Brain pericyte (primary cell): ENCODE data around the gene SHANK3.

Source experiments
- DNase-seq: peaks from one replicate; pipeline ENCODE4 v3.0.0-alpha.2; 2012; ENCODE audit warnings: low read depth, low spot score

Gene SHANK3

GRCh38 chr22:50678218-50678650, 5.6 kb downstream of the SHANK3 start:
- DNase-seq = no peak

- no peak for DNase-seq
These were observed 6.3 kb downstream of the SHANK3 start for GRCh38 chr22:50678651-50679521.

- no peak for DNase-seq
These were observed 10.7 kb downstream of the SHANK3 start for GRCh38 chr22:50683086-50683993.

GRCh38 chr22:50683994-50684371, 11.4 kb downstream of the SHANK3 start:
- DNase-seq = no peak

GRCh38 chr22:50684501-50684900, 11.9 kb downstream of the SHANK3 start:
- no peak for DNase-seq

GRCh38 chr22:50684986-50685385, 12.4 kb downstream of the SHANK3 start:
- DNase-seq = peak; percentile 84

- no peak for DNase-seq
These were observed 14.2 kb downstream of the SHANK3 start for GRCh38 chr22:50686794-50687193.

GRCh38 chr22:50687829-50688228, 15.2 kb downstream of the SHANK3 start:
- no peak for DNase-seq

GRCh38 chr22:50688448-50688847, 15.8 kb downstream of the SHANK3 start:
- DNase-seq = no peak

GRCh38 chr22:50691521-50691920, 18.9 kb downstream of the SHANK3 start:
- DNase-seq = no peak

- no peak for DNase-seq
These were observed 20.8 kb downstream of the SHANK3 start for GRCh38 chr22:50693462-50693861.

GRCh38 chr22:50694099-50694605, 21.5 kb downstream of the SHANK3 start:
- DNase-seq = no peak

- DNase-seq = no peak
These were observed 22.3 kb downstream of the SHANK3 start for GRCh38 chr22:50694766-50695420.

- no peak for DNase-seq
These were observed 23.0 kb downstream of the SHANK3 start for GRCh38 chr22:50695421-50696250.

- no peak for DNase-seq
These were observed 23.7 kb downstream of the SHANK3 start for GRCh38 chr22:50696251-50696798.

GRCh38 chr22:50696799-50697561, 24.4 kb downstream of the SHANK3 start:
- DNase-seq = no peak

GRCh38 chr22:50697667-50698506, 25.3 kb downstream of the SHANK3 start:
- DNase-seq = no peak

GRCh38 chr22:50698546-50698945, 25.9 kb downstream of the SHANK3 start:
- no peak for DNase-seq
